ENCODE measurements around the gene RAB7B.

DNA sequence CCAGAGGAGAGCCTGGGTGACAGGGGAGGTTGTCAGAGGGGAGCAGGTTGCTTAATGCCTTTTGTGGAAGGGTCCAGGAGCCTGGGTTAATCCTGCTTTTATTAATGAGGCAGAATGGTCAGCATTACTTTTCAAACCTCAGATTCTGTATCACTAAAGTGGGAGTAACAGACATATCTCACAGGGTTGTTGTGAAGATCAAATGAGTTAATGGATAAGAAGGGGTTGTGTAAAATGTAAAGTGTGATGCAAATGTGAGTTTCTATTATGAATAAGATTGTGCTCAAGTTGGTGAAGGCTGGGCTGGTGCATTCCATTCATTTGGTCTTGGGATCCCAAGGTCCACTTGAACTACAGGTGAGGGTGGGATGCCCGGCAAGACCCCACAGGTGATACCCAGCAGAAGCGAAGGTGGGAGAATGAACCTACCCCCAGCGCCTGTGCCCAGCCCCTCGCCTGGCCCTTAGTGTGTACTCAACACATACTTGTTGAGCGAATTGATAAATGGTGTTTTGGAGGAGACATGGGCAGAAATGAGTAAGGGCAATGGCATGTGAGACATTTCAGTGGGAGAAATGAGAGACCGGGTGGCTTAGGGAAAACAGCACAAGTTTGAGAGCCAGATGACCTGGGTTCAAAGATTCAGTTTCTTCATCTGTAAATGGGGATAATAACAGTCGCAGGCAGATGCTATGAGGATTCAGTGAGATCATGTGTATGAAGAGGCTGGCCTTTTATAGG lies 66.2 kb downstream of the RAB7B start:
- no peak for TF ChIP-seq CTCF (IDR thresholded peaks at IDR 0.05)
- no peak for TF ChIP-seq EP300 (IDR thresholded peaks at IDR 0.05)

Measured in suprapubic skin (tissue), 3 donors.